Activated CD8-positive, alpha-beta T cell treated with anti-CD3 and anti-CD28 coated beads for 36 hours (primary cell): ENCODE measurements around the gene C18orf32. TPM values are rescaled to one million over a fixed set of nuclear protein-coding genes. Genes with fewer than 3 reads are reported as not detected.
"Not testable (repeated sequence)": the region's sequence is repeated elsewhere in the genome, so short reads cannot be mapped to it uniquely, and the experiment has no call there.

ENCODE experiments used
- ATAC-seq: fragments of 200-7000 bp; cut with Tn5 transposase; one replicate; pipeline ENCODE4 v1.10.0; 2021; ENCODE audit warnings: mild to moderate bottlenecking, moderate library complexity
- CTCF ChIA-PET: fragments of 350-600 bp; sonication (Branson Sonifier 250); formaldehyde crosslinking; loops from one replicate; lab custom pipeline; 2021; ENCODE audit warnings: antibody characterized with exemption; lab: Charles Lee
- POLR2A ChIA-PET: fragments of 350-600 bp; sonication (Branson Sonifier 250); formaldehyde crosslinking; loops from one replicate; lab custom pipeline; 2021; ENCODE audit warnings: antibody characterized with exemption; lab: Charles Lee
- DNase-seq: peaks from one replicate; pipeline ENCODE4 v3.0.0-alpha.2; 2020
- H3K27ac Mint-ChIP-seq: one replicate; pipeline ENCODE4 v1.8.0; 2021; ENCODE audit warnings: mild to moderate bottlenecking, mixed read lengths
- H3K27me3 Mint-ChIP-seq: one replicate; pipeline ENCODE4 v1.8.0; 2021; ENCODE audit warnings: mixed read lengths
- H3K36me3 Mint-ChIP-seq: one replicate; pipeline ENCODE4 v1.8.0; 2021; ENCODE audit warnings: low read depth, mixed read lengths
- H3K4me1 Mint-ChIP-seq: one replicate; pipeline ENCODE4 v1.8.0; 2021; ENCODE audit warnings: low read depth, mixed read lengths
- H3K4me3 Mint-ChIP-seq: one replicate; pipeline ENCODE4 v1.8.0; 2021; ENCODE audit warnings: mild to moderate bottlenecking, moderate library complexity, mixed read lengths
- H3K9me3 Mint-ChIP-seq: one replicate; pipeline ENCODE4 v1.8.0; 2021; ENCODE audit warnings: mixed read lengths
- CTCF ChIP-seq: fragments of 200-600 bp; IDR thresholded peaks from one replicate; pipeline ENCODE4 v1.8.0; 2022; ENCODE audit warnings: antibody characterized with exemption, mild to moderate bottlenecking
- intact Hi-C: fragments of 100-400 bp; cut with micrococcal nuclease; formaldehyde crosslinking; loops from one replicate; pipeline ENCODE4 v1.10.0; 2022
- total RNA-seq, 2 experiments: library from RNA; stranded (reverse); gene quantifications; one replicate each; pipeline ENCODE4 v1.2.3, GENCODE V29; 2021

C18orf32 gene
- total RNA-seq, 2 experiments from 2014 or later = 21.7 to 22.4 TPM

DNA sequence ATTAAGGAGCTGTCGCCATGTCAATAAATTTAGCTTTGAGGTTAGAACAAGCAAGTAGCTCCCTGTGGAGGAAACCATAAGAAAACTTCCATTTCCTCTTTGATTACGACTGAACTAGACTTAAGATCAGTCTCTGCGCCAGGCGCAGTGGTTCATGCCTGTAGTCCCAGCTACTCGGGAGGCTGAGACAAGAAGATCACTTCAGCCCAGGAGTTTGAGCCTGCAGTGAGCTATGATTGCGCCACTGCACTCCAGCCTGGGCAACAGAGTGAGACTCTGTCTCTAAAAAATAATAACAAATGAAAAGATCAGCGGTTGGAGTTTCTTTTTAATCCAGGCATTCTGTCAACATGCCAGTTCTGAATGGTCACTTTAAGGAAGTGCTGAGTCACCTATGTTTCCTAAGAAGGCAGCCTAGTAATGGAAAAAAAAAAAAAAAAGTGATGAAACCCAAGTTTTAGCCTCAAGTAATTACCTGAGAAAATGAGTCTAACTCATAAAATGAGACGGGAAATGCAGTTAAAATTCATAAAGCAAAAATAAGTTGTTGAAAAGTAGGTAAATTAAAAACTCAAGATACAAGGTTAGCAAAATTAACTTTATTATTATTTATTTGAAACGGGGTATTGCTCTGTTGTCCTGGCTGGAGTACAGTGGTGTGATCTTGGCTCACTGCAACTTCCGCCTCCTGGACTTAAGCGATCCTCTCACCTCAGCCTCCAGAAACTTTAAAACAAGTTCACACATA, 10.2 kb downstream of the C18orf32 start:
- intact Hi-C loops = no loop called here
- POLR2A ChIA-PET = interaction anchor here (0.8 to 1.9 kb wide), 4 partner anchors 11 to 17 kb away, joined by 3 to 8 read pairs (median 4); partner anchors contain the start of gene C18orf32

GRCh38 chr18:49474935-49475334, 12.1 kb downstream of the C18orf32 start:
- POLR2A ChIA-PET = interaction anchor here (1.1 to 1.5 kb wide), 2 partner anchors 14 to 31 kb away, joined by 3 to 4 read pairs; no protein-coding TSS in a partner anchor
- H3K4me3 Mint-ChIP-seq, H3K9me3 Mint-ChIP-seq, H3K27ac Mint-ChIP-seq, ATAC-seq, intact Hi-C loops, DNase-seq, H3K27me3 Mint-ChIP-seq: not testable (repeated sequence)
- Mint-ChIP-seq H3K4me1 (peaks cover 14% of the 10 kb centered on the region), H3K36me3 (peaks cover 17% of the 10 kb centered on the region)
- CTCF ChIA-PET = interaction anchor here (1.0 to 1.4 kb wide), 3 partner anchors 7 to 22 kb away, joined by 3 to 5 read pairs (median 3); partner anchors contain the start of gene C18orf32

More for the DNA sequence above, 10.2 kb downstream of the C18orf32 start:
- ATAC-seq (no peak), DNase-seq (no peak)
- Mint-ChIP-seq H3K4me3 (no peak overlapping the region), H3K27ac (peak overlapping the region; percentile 77), H3K36me3 (peaks cover 22% of the 10 kb centered on the region), H3K27me3 (no peaks in the 10 kb centered on the region), H3K4me1 (peaks cover 14% of the 10 kb centered on the region), H3K9me3 (no peaks in the 10 kb centered on the region)
- no peak for TF ChIP-seq CTCF
- CTCF ChIA-PET = interaction anchor here (0.9 kb wide), 1 partner anchor 65 kb away, joined by 3 read pairs; no protein-coding TSS in a partner anchor

DNA sequence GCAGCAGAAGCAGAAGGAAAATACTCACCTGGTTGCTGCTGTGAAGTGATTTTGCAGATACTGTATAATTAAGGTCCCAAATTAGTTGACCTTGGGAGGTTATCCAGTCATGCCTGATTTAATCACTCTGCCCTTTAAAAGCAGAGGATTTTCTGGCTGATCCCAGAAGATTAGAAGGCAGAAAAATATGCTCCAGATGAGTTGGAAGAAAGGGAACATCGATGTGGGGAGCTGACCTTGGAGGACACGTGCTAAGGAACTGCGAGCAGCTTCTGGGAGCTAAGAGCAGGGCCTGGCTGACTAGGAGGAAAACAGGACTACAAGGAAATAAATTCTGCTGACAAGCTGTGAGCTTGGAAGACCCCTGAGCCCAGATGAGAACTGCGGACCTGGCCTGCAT, 13.3 kb downstream of the C18orf32 start:
- ATAC-seq (no peak), DNase-seq (no peak)
- Mint-ChIP-seq H3K4me3 (no peak overlapping the region), H3K36me3 (peaks cover 7% of the 10 kb centered on the region), H3K9me3 (no peaks in the 10 kb centered on the region), H3K27ac (no peak overlapping the region), H3K27me3 (no peaks in the 10 kb centered on the region), H3K4me1 (peaks cover 10% of the 10 kb centered on the region)
- intact Hi-C loops = no loop called here
- no peak for TF ChIP-seq CTCF
- ChIA-PET CTCF (interaction anchor here (0.8 to 1.1 kb wide), 3 partner anchors 13 to 316 kb away, joined by 3 to 5 read pairs (median 3); partner anchors contain the start of gene C18orf32), POLR2A (interaction anchor here (0.7 to 1.1 kb wide), 3 partner anchors 13 to 29 kb away, joined by 3 to 4 read pairs (median 3); partner anchors contain the start of gene DYM)

DNA sequence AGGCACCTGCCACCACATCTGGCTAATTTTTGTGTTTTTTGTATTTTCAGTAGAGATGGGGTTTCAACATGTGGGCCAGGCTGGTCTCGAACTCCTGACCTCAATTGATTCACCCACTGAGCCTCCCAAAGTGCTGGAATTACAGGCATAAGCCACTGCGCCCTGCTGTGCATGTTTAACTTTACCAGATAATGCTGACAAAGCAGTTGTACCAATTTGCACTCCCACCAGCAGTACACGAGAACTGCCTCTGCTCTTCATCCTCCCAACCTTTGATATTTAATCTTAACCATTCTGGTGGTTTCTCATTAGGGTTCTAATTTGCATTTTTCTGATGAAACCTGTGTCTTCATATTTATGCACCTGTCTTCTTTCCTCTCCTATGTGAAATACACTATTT, 14.6 kb downstream of the C18orf32 start:
- ChIA-PET CTCF (interaction anchor here (1.1 kb wide), 1 partner anchor 21 kb away, joined by 3 read pairs; no protein-coding TSS in a partner anchor), POLR2A (interaction anchor here (1.4 kb wide), 1 partner anchor 11 kb away, joined by 4 read pairs; the partner anchor contains the start of gene DYM)
- Mint-ChIP-seq H3K27me3 (no peaks in the 10 kb centered on the region), H3K4me3 (no peak overlapping the region), H3K4me1 (peaks cover 10% of the 10 kb centered on the region), H3K36me3 (peaks cover 7% of the 10 kb centered on the region), H3K27ac (no peak overlapping the region), H3K9me3 (no peaks in the 10 kb centered on the region)
- intact Hi-C loops = no loop called here
- DNase-seq (no peak), ATAC-seq (no peak)
- no peak for TF ChIP-seq CTCF

GRCh38 chr18:49471532-49471931, 15.5 kb downstream of the C18orf32 start:
- no peak for ATAC-seq
- Mint-ChIP-seq H3K27me3 (no peaks in the 10 kb centered on the region), H3K4me3 (no peak overlapping the region), H3K36me3 (peaks cover 3% of the 10 kb centered on the region), H3K4me1 (peaks cover 3% of the 10 kb centered on the region), H3K27ac (no peak overlapping the region), H3K9me3 (no peaks in the 10 kb centered on the region)
- no peak for TF ChIP-seq CTCF
- intact Hi-C loops = no loop called here
- CTCF ChIA-PET = interaction anchor here (0.7 to 1.1 kb wide), 2 partner anchors 15 to 20 kb away, joined by 3 read pairs; partner anchors contain the start of gene C18orf32
- DNase-seq = no peak
- POLR2A ChIA-PET = interaction anchor here (1.4 kb wide), 1 partner anchor 10 kb away, joined by 4 read pairs; the partner anchor contains the start of gene DYM
